Stimulated activated CD8-positive, alpha-beta memory T cell treated with anti-CD3 and anti-CD28 coated beads, Interleukin-12 subunit alpha, Interleukin-12 subunit beta, amount 100 ng/mL, for 1 hour (primary cell): ENCODE data around the gene VAV3.

Experiments
- DNase-seq: peaks from one replicate; pipeline ENCODE4 v3.0.0-alpha.2; 2020; ENCODE audit warnings: low read depth

The VAV3 gene

GRCh38 chr1:107531065-107531908, 433.7 kb downstream of the VAV3 start:
- no peak for DNase-seq

- no peak for DNase-seq
These were observed 434.4 kb downstream of the VAV3 start for GRCh38 chr1:107530543-107530942.

GRCh38 chr1:107529511-107530149, 435.4 kb downstream of the VAV3 start:
- no peak for DNase-seq

- no peak for DNase-seq
These were observed 438.3 kb downstream of the VAV3 start for GRCh38 chr1:107526524-107527198.

- no peak for DNase-seq
These were observed 439.0 kb downstream of the VAV3 start for GRCh38 chr1:107525961-107526360.

GRCh38 chr1:107525145-107525544, 439.8 kb downstream of the VAV3 start:
- DNase-seq: no peak

GRCh38 chr1:107524301-107524700, 440.7 kb downstream of the VAV3 start:
- DNase-seq: no peak

- DNase-seq: no peak
These were observed 441.2 kb downstream of the VAV3 start for GRCh38 chr1:107523736-107524135.

GRCh38 chr1:107523061-107523460, 441.9 kb downstream of the VAV3 start:
- no peak for DNase-seq
